GM19467 (cell line): ENCODE results near the gene MTMR10.

Experiments used
- ATAC-seq: cut with Tn5 transposase; IDR thresholded peaks from one replicate; pipeline ENCODE4 v1.9.1; 2021; ENCODE audit warnings: mild to moderate bottlenecking, moderate library complexity; ENCODE audit not compliant: unreplicated experiment

MTMR10 gene

DNA sequence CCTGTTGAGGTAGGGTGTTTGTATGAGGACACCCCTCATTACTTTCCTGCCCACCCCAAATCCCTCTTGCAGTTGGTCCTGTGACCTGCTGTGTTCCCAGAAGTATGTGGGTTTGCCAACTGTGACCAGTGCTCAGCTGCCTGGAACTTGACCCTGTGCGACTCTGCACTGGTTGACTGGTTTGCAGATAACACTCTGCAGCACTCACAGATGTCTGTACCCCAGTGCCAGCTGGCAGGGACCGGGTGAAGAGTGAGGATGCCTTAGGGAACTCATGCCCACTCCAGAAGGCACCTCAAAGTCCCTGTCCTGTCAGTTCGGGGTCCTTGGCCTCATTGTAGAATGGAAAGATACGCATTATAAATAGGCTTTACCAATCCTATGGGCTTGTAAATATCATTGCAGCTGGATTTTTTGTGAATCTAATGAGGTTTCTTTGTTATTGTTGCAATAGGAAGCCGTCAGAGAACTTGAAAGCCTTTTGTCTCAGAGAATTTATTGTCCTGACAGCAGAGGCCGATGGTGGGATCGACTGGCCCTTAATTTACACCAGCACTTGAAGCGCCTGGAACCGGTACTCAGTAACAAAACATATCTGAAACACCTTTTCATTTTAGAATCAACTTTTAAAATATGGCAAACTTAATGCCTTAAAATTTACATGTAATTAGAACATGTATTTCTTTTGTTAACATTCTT, 69.5 kb downstream of the MTMR10 start:
- ATAC-seq: no peak

DNA sequence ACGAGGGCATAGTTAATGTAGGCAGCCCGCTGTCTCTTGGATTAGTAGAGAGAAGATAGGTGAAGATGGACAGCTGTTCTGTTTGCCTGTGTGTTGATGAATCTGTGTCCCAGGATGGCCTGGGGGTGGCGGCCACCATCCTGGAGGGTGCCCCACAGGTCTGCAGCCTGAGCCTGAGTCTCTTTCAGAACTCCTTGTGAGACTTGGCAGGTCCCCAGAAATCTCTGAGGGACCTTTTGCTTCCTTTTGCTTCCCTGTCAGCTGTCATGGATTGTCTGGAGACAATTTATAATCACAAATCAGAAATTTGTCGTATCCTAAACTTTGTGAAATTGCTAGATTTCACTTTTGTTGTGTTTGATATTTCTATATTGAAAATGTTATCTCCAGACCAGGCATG, 70.3 kb downstream of the MTMR10 start:
- ATAC-seq: no peak

DNA sequence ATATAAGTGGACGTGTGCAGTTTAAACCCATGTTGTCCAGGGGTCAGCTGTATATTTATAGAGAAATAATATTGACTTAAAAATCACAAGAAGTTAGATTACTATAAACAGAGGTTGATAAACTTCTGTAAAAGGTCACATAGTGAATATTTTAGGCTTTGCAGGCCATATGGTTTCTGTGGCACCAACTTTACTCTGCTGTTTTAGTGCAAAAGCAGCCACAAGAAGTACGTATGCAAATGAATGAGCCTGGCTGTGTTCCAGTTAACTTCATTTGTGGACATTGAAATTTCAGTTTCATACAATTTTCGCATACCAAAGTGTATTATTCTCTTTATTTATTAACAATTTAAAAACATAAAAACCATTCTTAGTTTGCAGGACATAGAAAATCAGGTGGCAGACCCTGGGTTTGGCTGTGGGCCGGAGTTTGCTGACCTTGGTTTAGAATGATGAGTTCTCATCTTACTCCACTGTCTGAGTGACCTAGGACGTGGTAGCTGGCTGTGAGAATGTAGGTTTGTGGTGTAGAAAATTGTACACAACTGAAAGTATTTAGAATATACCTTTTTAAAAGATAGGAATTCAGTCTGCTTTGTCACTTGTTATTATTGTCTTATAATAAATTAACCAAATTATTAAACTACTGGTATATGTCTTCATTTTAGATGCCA, 71.4 kb downstream of the MTMR10 start:
- ATAC-seq: no peak

DNA sequence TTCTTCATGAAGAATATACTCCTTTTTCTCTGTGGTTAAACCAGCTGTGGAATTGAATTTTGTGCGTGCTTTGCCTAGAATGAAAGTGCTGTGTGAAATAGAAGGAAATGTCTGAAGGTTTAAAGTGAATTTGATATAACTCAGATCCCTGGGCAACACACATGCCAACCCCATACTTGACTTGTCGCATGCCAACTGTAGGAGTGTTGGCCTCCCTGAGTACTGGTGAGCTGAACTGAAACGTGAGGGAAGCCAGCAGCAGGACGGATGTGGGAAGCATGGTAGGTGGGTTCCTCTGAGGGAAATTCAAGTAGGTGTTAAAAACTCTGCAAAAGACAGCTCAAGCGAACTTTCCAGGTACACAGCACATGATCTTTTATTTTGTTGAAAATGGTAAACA, 73.1 kb downstream of the MTMR10 start:
- ATAC-seq: no peak

DNA sequence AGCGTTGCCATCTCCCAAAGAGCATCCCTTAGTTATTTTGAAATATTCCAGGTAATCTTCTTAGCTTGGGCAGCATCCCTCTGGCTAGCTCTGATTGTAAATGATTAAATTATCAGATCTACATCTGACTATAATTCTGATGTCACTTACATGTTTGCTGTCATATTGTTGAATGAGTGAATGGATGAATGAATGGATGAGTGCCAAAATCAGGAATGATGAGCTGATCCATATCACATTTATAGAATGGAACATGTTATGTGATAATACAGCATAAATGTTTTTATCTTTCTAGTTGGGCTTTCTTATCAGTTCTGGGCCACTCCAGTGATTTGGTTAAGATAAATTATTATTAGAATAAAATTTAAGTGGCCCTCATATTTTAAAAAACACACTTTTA, 73.8 kb downstream of the MTMR10 start:
- ATAC-seq: no peak

DNA sequence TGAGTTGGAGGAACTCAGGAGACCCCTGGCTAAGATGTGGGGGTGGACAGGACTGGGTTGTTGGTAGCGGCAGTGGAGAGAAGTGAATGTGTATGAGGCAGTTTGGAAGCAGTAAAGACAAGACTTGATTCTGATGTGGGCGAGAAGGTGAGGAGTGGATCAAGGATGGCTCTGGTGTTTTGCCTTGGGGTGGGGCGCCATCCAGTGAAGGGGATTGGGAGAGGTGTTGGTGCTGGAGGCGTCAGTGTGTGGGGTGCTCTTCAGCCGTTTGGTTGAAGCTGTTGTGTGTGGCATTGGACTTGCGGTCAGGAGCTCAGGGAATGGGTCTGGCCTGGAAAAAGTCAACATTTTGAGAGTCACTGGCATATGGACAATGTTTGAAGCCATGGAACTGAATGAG, 74.4 kb downstream of the MTMR10 start:
- no peak for ATAC-seq

DNA sequence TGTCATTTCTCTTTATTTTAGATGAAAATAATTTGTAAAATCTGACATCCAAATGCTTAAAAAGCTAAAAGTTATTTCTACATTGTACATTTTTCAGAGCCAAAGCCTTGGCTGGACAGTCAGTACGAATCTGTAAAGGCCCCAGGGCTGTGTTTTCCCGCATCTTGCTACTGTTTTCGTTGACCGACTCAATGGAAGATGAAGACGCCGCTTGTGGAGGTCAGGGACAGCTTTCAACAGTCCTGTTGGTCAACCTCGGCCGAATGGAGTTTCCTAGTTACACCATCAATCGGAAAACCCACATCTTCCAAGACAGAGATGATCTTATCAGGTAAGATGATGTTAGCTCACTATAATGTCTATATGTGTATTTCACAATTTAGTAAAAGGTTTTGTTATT, 77.7 kb downstream of the MTMR10 start:
- no peak for ATAC-seq

DNA sequence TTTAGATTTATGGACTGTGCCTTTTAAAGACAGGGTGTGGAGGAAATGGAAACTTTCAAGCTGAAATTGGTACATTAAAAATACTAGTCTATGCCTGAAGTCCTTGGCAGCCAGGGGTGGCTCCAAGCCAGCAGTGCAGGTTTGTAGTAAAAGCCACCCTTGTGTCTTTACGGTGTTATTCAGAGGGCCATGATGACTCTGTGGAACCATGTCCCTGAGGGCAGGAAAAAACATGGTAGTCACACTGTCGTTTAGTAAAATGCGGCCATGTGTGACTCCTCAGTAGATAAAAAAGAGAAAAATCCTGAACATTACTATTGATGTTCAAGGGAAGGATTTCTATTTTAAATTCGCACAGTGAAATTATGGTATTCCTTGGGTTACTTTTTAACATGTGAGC, 85.1 kb downstream of the MTMR10 start:
- no peak for ATAC-seq

DNA sequence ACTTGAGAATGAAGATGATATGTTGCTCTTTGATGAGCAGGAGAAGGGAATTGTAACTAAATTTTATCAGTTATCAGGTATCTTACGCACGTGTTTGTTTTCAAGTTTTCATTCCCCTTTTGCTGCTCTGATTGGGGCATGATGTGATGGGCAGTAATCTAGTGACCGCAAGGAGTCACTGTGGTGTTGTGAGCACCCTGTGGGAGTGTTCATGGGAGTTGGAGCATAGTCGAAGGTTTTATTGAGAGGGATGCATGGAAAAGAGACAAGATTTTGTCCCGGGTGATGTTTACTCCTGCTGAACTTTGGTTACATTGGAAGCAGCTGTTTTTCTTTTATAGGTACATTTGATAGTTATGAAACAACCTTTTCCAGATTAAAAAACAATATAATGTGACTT, 85.6 kb downstream of the MTMR10 start:
- no peak for ATAC-seq

DNA sequence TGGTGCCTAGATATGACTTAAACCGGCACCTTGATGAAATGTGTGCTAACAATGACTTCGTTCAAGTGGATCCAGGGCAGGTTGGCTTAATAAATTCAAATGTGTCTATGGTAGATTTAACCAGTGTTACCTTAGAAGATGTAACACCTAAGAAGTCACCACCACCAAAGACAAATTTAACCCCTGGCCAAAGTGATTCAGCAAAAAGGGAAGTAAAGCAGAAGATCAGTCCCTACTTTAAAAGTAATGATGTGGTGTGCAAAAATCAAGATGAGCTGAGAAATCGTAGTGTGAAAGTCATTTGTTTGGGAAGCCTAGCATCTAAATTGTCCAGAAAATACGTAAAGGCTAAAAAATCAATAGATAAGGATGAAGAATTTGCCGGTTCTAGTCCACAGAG, 86.6 kb downstream of the MTMR10 start:
- ATAC-seq: no peak

DNA sequence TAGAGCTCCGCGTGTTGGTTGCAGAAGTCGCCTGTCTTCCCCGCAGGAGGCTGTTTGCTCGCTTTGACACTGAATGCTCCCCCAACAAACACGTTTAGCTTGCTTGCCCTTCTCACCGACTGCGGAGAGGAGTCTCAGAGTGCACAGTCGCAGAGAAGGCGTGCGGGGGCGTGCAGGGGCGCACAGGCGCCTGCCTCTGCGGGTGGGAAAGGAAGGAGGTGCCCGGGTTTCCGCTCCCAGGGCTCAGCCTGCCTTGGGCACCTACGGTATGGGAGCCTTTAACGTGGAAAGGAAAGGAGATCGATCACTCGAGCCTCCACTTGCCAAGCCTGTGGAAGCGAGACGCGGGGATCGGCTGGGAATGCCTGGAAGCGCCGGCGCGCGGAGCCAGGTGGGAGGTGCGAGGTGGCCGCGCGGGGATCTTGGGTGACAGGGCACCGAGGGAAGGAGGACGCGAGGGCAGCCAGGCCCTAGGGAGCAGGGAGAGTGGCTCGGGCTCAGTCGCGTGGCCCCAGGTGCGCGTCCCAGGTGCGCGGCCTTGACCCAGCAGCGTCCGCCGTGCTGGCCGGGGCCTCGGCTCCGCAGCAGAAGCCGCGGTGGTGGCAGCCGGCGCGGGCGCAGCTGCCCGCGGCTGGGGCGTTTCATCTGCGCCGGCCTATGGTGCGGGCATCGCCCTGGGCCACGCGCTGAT, 87.8 kb downstream of the MTMR10 start, which contains the start of gene FAN1:
Gene FAN1, plus strand, starts transcription at position 419 of the 691 bp plus-strand sequence. CDS start 749 bp downstream, outside the sequence.
- peak; percentile 86 for ATAC-seq

DNA sequence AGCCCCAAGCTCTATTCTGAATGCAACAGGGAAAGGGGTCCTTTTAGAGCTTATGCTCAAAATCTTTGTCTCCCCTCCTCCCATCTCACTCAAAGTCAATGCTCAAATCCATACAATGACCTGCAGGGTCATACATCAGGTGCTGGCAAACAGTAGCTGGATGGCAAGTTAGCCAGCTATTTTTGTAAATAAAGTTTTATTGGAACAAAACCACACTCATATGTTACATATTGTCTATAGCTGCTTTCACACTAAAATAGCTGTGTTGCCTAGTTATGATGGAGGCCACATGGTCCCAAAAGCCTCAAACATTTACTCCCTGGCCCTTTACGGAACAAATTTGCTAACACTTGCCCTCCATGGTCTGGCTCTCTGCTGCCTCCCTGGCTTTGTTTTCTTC, 89.5 kb downstream of the MTMR10 start:
- no peak for ATAC-seq

DNA sequence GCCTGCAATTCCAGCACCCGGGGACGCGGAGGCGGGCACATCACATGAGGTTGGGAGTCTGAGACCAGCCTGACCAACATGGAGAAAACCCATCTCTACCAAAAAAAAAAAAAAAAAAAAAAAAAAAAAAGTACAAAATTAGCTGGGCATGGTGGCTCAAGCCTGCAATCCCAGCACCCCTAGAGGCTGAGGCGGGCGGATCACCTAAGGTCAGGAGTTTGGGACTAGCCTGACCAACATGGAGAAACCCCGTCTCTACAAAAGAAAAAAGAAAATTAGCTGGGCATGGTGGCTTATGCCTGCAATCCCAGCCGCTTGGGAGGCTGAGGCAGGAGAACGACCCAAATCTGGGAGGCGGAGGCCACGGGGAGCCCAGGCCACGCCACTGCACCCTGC, 95.2 kb downstream of the MTMR10 start:
- ATAC-seq: no peak

DNA sequence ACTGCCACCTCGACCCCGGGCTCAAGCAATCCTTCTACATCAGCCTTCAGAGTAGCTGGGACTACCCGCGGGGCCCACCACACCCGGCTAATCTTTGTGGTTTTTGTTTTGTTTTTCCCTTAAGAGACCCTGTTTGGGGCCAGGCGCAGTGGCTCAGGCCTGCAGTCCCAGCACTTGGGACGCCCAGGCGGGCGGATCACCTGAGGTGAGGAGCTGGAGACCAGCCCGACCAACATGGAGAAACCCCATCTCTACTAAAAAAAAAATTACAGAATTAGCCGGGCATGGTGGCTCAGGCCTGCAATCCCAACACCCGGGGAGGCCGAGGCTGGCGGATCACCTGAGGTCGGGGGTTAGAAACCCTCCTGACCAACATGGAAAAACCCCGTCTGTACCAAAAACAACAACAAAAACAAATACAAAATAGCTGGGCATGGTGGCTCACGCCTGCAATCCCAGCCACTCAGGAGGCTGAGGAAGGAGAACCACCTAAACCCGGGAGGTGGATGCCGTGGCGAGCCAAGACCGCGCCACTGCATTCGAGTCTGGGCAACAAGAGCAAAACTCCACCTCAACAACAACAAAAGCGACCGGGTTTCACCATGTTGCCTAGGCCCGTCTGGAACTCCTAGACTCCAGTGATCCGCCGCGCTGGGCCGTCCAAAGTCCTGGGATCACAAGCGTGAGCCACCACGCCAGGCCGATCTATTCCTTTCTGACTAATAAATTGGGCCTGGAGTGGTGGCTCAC, 95.8 kb downstream of the MTMR10 start:
- no peak for ATAC-seq

DNA sequence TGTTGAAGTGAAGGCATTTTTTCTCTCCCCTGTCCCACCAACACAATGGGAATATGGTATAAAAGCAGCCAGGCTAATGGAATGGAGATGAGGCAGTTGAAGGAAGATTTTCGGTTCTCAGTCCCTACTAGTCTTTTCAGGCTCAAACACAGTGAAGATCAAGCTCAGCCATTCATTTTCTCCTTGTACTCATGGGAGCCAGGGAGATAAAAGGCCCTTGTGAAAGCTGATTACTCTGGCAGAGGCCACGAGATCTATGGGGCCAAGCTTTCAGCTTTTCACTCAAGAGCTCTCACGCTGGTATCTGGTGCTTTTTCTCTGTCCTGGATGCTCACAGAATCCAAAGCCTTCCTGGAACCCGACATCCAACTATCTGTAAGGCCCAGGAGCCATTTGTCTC, 102.2 kb downstream of the MTMR10 start:
- ATAC-seq: no peak
